ENCODE measurements around the gene ARHGEF33. TPM values are rescaled to one million over a fixed set of nuclear protein-coding genes. Genes with fewer than 3 reads are reported as not detected.

ARHGEF33 gene
- total RNA-seq, 2 experiments from 2014 or later: not detected

- no peak for DNase-seq
- ChIA-PET CTCF (no interaction called here), POLR2A (no interaction called here)
- H3K4me3 Mint-ChIP-seq: no peak overlapping the region
- H3K9me3 Mint-ChIP-seq: no peaks in the 10 kb centered on the region
- no peaks in the 10 kb centered on the region for H3K4me1 Mint-ChIP-seq
- no peak overlapping the region for H3K27ac Mint-ChIP-seq
- peaks cover 2% of the 10 kb centered on the region for H3K27me3 Mint-ChIP-seq
- H3K36me3 Mint-ChIP-seq (ENCODE audit: low read depth): peaks cover 8% of the 10 kb centered on the region
Observed at GRCh38 chr2:38973266-38973665, 83.6 kb downstream of the ARHGEF33 start.

GRCh38 chr2:38975042-38975441 lies 85.4 kb downstream of the ARHGEF33 start:
- Mint-ChIP-seq H3K4me1 (no peaks in the 10 kb centered on the region), H3K9me3 (no peaks in the 10 kb centered on the region), H3K4me3 (no peak overlapping the region), H3K27me3 (peaks cover 2% of the 10 kb centered on the region), H3K27ac (no peak overlapping the region), H3K36me3 (ENCODE audit: low read depth) (peaks cover 14% of the 10 kb centered on the region)
- POLR2A ChIA-PET: no interaction called here
- no peak for DNase-seq
- CTCF ChIA-PET: interaction anchor here (0.6 kb wide), 1 partner anchor 68 kb away, joined by 3 read pairs; no protein-coding TSS in a partner anchor

GRCh38 chr2:38977047-38977446 lies 87.4 kb downstream of the ARHGEF33 start:
- Mint-ChIP-seq H3K27me3 (no peaks in the 10 kb centered on the region), H3K27ac (no peak overlapping the region), H3K4me3 (no peak overlapping the region), H3K4me1 (no peaks in the 10 kb centered on the region), H3K36me3 (ENCODE audit: low read depth) (peaks cover 16% of the 10 kb centered on the region), H3K9me3 (no peaks in the 10 kb centered on the region)
- POLR2A ChIA-PET: no interaction called here
- CTCF ChIA-PET: no interaction called here
- DNase-seq: no peak

GRCh38 chr2:38978296-38978903 lies 88.7 kb downstream of the ARHGEF33 start:
- Mint-ChIP-seq H3K36me3 (ENCODE audit: low read depth) (peaks cover 26% of the 10 kb centered on the region), H3K27me3 (no peaks in the 10 kb centered on the region), H3K27ac (peak overlapping the region; percentile 6), H3K9me3 (no peaks in the 10 kb centered on the region), H3K4me3 (no peak overlapping the region), H3K4me1 (no peaks in the 10 kb centered on the region)
- ChIA-PET POLR2A (no interaction called here), CTCF (no interaction called here)
- DNase-seq: no peak

GRCh38 chr2:38978908-38979307 lies 89.2 kb downstream of the ARHGEF33 start:
- Mint-ChIP-seq H3K4me1 (no peaks in the 10 kb centered on the region), H3K9me3 (no peaks in the 10 kb centered on the region), H3K4me3 (no peak overlapping the region), H3K36me3 (ENCODE audit: low read depth) (peaks cover 31% of the 10 kb centered on the region), H3K27ac (no peak overlapping the region), H3K27me3 (no peaks in the 10 kb centered on the region)
- POLR2A ChIA-PET: no interaction called here
- CTCF ChIA-PET: interaction anchor here (1.0 kb wide), 1 partner anchor 14 kb away, joined by 3 read pairs; no protein-coding TSS in a partner anchor
- no peak for DNase-seq

- H3K27me3 Mint-ChIP-seq: no peaks in the 10 kb centered on the region
- H3K36me3 Mint-ChIP-seq (ENCODE audit: low read depth): peaks cover 42% of the 10 kb centered on the region
- ChIA-PET POLR2A (no interaction called here), CTCF (no interaction called here)
- H3K4me1 Mint-ChIP-seq: no peaks in the 10 kb centered on the region
- no peak overlapping the region for H3K27ac Mint-ChIP-seq
- no peak for DNase-seq
- no peaks in the 10 kb centered on the region for H3K9me3 Mint-ChIP-seq
- no peak overlapping the region for H3K4me3 Mint-ChIP-seq
Observed at GRCh38 chr2:38981003-38981669, 91.5 kb downstream of the ARHGEF33 start.

- H3K27me3 Mint-ChIP-seq: no peaks in the 10 kb centered on the region
- POLR2A ChIA-PET: no interaction called here
Observed at GRCh38 chr2:38981670-38982357, 92.1 kb downstream of the ARHGEF33 start.

GRCh38 chr2:38982498-38982897 lies 92.8 kb downstream of the ARHGEF33 start:
- Mint-ChIP-seq H3K36me3 (ENCODE audit: low read depth) (peaks cover 47% of the 10 kb centered on the region), H3K27ac (no peak overlapping the region), H3K4me1 (no peaks in the 10 kb centered on the region), H3K4me3 (no peak overlapping the region), H3K27me3 (no peaks in the 10 kb centered on the region), H3K9me3 (no peaks in the 10 kb centered on the region)
- ChIA-PET CTCF (no interaction called here), POLR2A (no interaction called here)
- DNase-seq: no peak

More at GRCh38 chr2:38981670-38982357, 92.1 kb downstream of the ARHGEF33 start:
- H3K27ac Mint-ChIP-seq: peak overlapping the region; percentile 47
- H3K4me1 Mint-ChIP-seq: no peaks in the 10 kb centered on the region
- H3K9me3 Mint-ChIP-seq: no peaks in the 10 kb centered on the region
- H3K36me3 Mint-ChIP-seq (ENCODE audit: low read depth): peaks cover 42% of the 10 kb centered on the region
- CTCF ChIA-PET: no interaction called here
- DNase-seq: no peak
- H3K4me3 Mint-ChIP-seq: no peak overlapping the region

- no peaks in the 10 kb centered on the region for H3K27me3 Mint-ChIP-seq
- peaks cover 50% of the 10 kb centered on the region for H3K36me3 Mint-ChIP-seq (ENCODE audit: low read depth)
- no peak overlapping the region for H3K4me3 Mint-ChIP-seq
- no peaks in the 10 kb centered on the region for H3K9me3 Mint-ChIP-seq
- ChIA-PET CTCF (no interaction called here), POLR2A (no interaction called here)
- H3K4me1 Mint-ChIP-seq: peaks cover 7% of the 10 kb centered on the region
- DNase-seq: no peak
- H3K27ac Mint-ChIP-seq: no peak overlapping the region
Observed at GRCh38 chr2:38988716-38989115, 99.0 kb downstream of the ARHGEF33 start.

GRCh38 chr2:38991899-38992298 lies 102.2 kb downstream of the ARHGEF33 start:
- Mint-ChIP-seq H3K27me3 (no peaks in the 10 kb centered on the region), H3K36me3 (ENCODE audit: low read depth) (peaks cover 55% of the 10 kb centered on the region), H3K27ac (peak overlapping the region; percentile 57), H3K4me1 (peaks cover 20% of the 10 kb centered on the region), H3K9me3 (no peaks in the 10 kb centered on the region), H3K4me3 (no peak overlapping the region)
- DNase-seq: no peak
- ChIA-PET CTCF (interaction anchor here (0.8 kb wide), 1 partner anchor 9 kb away, joined by 3 read pairs; no protein-coding TSS in a partner anchor), POLR2A (no interaction called here)

GRCh38 chr2:38997781-38998180 lies 108.1 kb downstream of the ARHGEF33 start:
- H3K27ac Mint-ChIP-seq: no peak overlapping the region
- ChIA-PET POLR2A (no interaction called here), CTCF (interaction anchor here (0.8 kb wide), 1 partner anchor 274 kb away, joined by 3 read pairs; no protein-coding TSS in a partner anchor)
- peaks cover 71% of the 10 kb centered on the region for H3K36me3 Mint-ChIP-seq (ENCODE audit: low read depth)
- peaks cover 29% of the 10 kb centered on the region for H3K4me1 Mint-ChIP-seq
- H3K9me3 Mint-ChIP-seq: no peaks in the 10 kb centered on the region
- H3K4me3 Mint-ChIP-seq: no peak overlapping the region
- DNase-seq: no peak
- H3K27me3 Mint-ChIP-seq: no peaks in the 10 kb centered on the region

GRCh38 chr2:39000552-39000951 lies 110.9 kb downstream of the ARHGEF33 start:
- Mint-ChIP-seq H3K9me3 (no peaks in the 10 kb centered on the region), H3K4me3 (no peak overlapping the region), H3K27me3 (no peaks in the 10 kb centered on the region), H3K36me3 (ENCODE audit: low read depth) (peaks cover 69% of the 10 kb centered on the region), H3K4me1 (peaks cover 19% of the 10 kb centered on the region), H3K27ac (no peak overlapping the region)
- no peak for DNase-seq
- ChIA-PET POLR2A (no interaction called here), CTCF (interaction anchor here (0.8 kb wide), 1 partner anchor 11 kb away, joined by 3 read pairs; no protein-coding TSS in a partner anchor)

GRCh38 chr2:39007875-39008504 lies 118.3 kb downstream of the ARHGEF33 start:
- ChIA-PET POLR2A (no interaction called here), CTCF (interaction anchor here (0.5 to 0.6 kb wide), 2 partner anchors 17 to 71 kb away, joined by 3 to 6 read pairs; no protein-coding TSS in a partner anchor)
- peak overlapping the region; percentile 62 for H3K27ac Mint-ChIP-seq
- DNase-seq: no peak
- peaks cover 10% of the 10 kb centered on the region for H3K4me1 Mint-ChIP-seq
- H3K9me3 Mint-ChIP-seq: no peaks in the 10 kb centered on the region
- H3K27me3 Mint-ChIP-seq: no peaks in the 10 kb centered on the region
- H3K36me3 Mint-ChIP-seq (ENCODE audit: low read depth): peaks cover 60% of the 10 kb centered on the region
- H3K4me3 Mint-ChIP-seq: no peak overlapping the region

All from activated CD4-positive, alpha-beta T cell treated with anti-CD3 and anti-CD28 coated beads, Interleukin-2, amount 10 ng/mL, durations not matched to agents 7 days and 5 days (primary cell).